ENCODE measurements around the gene TET1. TPM values are rescaled to one million over a fixed set of nuclear protein-coding genes. Genes with fewer than 3 reads are reported as not detected.
"Not testable (repeated sequence)": the region's sequence is repeated elsewhere in the genome, so short reads cannot be mapped to it uniquely, and the experiment has no call there.

Gene TET1
- total RNA-seq, 1 experiment from 2014 or later = 3.0 TPM

DNA sequence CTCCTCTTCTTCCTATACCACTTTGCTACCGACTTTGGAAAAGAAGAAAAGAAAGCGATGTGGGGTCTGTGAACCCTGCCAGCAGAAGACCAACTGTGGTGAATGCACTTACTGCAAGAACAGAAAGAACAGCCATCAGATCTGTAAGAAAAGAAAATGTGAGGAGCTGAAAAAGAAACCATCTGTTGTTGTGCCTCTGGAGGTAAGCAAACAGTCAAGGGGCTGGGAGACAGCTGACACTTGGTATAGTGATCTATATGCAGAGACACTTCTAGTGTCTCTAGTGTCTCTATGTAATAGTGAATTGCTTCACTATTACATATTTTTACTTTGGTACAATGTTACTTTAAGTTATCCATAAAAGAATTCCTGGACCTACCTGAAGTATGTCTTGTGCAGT is 13.9 kb downstream of the TET1 start:
- intact Hi-C loops (cut with micrococcal nuclease) = no loop called here
- H3K27ac ChIP-seq (ENCODE audit: low read length) = no peak overlapping the region
- no peaks in the 10 kb centered on the region for H3F3A ChIP-seq (ENCODE audit: low read length, unreplicated experiment)
- no peaks in the 10 kb centered on the region for H4K20me1 ChIP-seq (ENCODE audit: low read length)
- no peaks in the 10 kb centered on the region for H3K9me3 ChIP-seq (ENCODE audit: low read length)
- no peak overlapping the region for H3K9ac ChIP-seq (ENCODE audit: low read length)
- no peaks in the 10 kb centered on the region for H3K36me3 ChIP-seq (ENCODE audit: low read depth, low read length)
- BruUV-seq (replicated peaks) = no TSS peak
- no peak overlapping the region for H2AFZ ChIP-seq (ENCODE audit: low read length)
- no peaks in the 10 kb centered on the region for H3K4me1 ChIP-seq (ENCODE audit: insufficient read depth, low read length)
- TF ChIP-seq EZH2phosphoT487 (IDR thresholded peaks at IDR 0.05; ENCODE audit: borderline replicate concordance, low read length) (no peak), EZH2 (IDR thresholded peaks at IDR 0.05; ENCODE audit: low read length, unreplicated experiment) (no peak)
- TF ChIP-seq, protein P1, sequence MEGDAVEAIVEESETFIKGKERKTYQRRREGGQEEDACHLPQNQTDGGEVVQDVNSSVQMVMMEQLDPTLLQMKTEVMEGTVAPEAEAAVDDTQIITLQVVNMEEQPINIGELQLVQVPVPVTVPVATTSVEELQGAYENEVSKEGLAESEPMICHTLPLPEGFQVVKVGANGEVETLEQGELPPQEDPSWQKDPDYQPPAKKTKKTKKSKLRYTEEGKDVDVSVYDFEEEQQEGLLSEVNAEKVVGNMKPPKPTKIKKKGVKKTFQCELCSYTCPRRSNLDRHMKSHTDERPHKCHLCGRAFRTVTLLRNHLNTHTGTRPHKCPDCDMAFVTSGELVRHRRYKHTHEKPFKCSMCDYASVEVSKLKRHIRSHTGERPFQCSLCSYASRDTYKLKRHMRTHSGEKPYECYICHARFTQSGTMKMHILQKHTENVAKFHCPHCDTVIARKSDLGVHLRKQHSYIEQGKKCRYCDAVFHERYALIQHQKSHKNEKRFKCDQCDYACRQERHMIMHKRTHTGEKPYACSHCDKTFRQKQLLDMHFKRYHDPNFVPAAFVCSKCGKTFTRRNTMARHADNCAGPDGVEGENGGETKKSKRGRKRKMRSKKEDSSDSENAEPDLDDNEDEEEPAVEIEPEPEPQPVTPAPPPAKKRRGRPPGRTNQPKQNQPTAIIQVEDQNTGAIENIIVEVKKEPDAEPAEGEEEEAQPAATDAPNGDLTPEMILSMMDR (conservative IDR thresholded peaks at IDR 0.05; ENCODE audit: low read depth, low read length) = no peak
- POLR2A ChIA-PET (ENCODE audit: unreplicated experiment) = no interaction called here
- DNase-seq (no peak), ATAC-seq (no peak)
- no peak overlapping the region for H3K4me2 ChIP-seq (ENCODE audit: low read length)
- no peaks in the 10 kb centered on the region for H3K79me2 ChIP-seq (ENCODE audit: low read length)
- no peaks in the 10 kb centered on the region for H3K9me2 ChIP-seq (replicated peaks; ENCODE audit: low read length)
- H3K4me3 ChIP-seq (ENCODE audit: low read length) = no peak overlapping the region
- CTCF ChIA-PET = no interaction called here
- H3K27me3 ChIP-seq (ENCODE audit: low read length) = no peaks in the 10 kb centered on the region

DNA sequence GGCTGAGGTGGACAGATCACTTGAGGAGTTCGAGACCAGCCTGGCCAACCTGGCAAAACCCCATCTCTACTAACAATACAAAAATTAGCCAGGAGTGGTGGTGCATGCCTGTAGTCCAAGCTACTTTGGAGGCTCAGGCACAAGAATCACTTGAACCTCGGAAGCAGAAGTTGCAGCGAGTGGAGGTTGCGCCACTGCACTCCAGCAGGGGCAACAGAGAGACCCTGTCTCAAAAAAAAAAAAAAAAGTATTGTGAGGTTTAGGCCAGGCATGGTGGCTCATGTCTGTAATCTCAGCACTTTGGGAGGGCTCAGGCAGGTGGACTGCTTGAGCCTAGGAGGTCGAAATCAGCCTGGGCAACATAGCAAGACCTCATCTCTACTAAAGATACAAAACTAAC is 16.0 kb downstream of the TET1 start:
- BruUV-seq (replicated peaks) = no TSS peak
- Histone ChIP-seq H3K4me2 (ENCODE audit: low read length) (no peak overlapping the region), H3K9me2 (replicated peaks; ENCODE audit: low read length) (no peaks in the 10 kb centered on the region), H3K36me3 (ENCODE audit: low read depth, low read length) (no peaks in the 10 kb centered on the region), H3K27me3 (ENCODE audit: low read length) (no peaks in the 10 kb centered on the region), H3K79me2 (ENCODE audit: low read length) (no peaks in the 10 kb centered on the region), H3K27ac (ENCODE audit: low read length) (no peak overlapping the region), H4K20me1 (ENCODE audit: low read length) (no peaks in the 10 kb centered on the region), H3K4me1 (ENCODE audit: insufficient read depth, low read length) (no peaks in the 10 kb centered on the region), H3K9me3 (ENCODE audit: low read length) (no peaks in the 10 kb centered on the region), H3K9ac (ENCODE audit: low read length) (no peak overlapping the region), H3F3A (ENCODE audit: low read length, unreplicated experiment) (no peaks in the 10 kb centered on the region), H2AFZ (ENCODE audit: low read length) (no peak overlapping the region), H3K4me3 (ENCODE audit: low read length) (no peak overlapping the region)
- intact Hi-C loops (cut with micrococcal nuclease) = no loop called here
- ATAC-seq (no peak), DNase-seq (no peak)
- POLR2A ChIA-PET (ENCODE audit: unreplicated experiment) = no interaction called here
- CTCF ChIA-PET = no interaction called here
- TF ChIP-seq EZH2 (IDR thresholded peaks at IDR 0.05; ENCODE audit: low read length, unreplicated experiment) = no peak
- TF ChIP-seq, protein P1 (conservative IDR thresholded peaks at IDR 0.05; ENCODE audit: low read depth, low read length) = no peak
- no peak for TF ChIP-seq EZH2phosphoT487 (IDR thresholded peaks at IDR 0.05; ENCODE audit: borderline replicate concordance, low read length)

DNA sequence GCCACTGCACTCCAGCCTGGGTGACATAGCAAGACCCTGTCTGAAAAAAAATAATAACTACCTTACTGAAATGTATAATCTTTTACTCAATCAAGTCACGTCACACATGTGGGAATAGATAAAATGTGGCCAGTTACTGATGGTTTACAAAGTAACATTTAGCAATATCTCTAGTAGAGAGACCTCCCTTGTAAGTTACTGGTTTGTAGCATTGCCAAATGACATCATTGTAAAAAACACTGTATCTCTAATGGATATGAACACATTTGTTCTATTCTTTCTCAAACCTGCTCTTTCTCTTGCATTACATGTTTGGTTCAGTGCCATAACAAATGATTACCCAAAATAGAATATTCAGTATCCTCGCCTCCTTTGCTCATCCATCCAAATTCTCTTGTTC is 18.8 kb downstream of the TET1 start:
- Histone ChIP-seq H3K9ac (ENCODE audit: low read length) (no peak overlapping the region), H3K27ac (ENCODE audit: low read length) (no peak overlapping the region), H4K20me1 (ENCODE audit: low read length) (no peaks in the 10 kb centered on the region), H3K27me3 (ENCODE audit: low read length) (no peaks in the 10 kb centered on the region), H3K36me3 (ENCODE audit: low read depth, low read length) (no peaks in the 10 kb centered on the region), H2AFZ (ENCODE audit: low read length) (no peak overlapping the region), H3K79me2 (ENCODE audit: low read length) (no peaks in the 10 kb centered on the region), H3K4me1 (ENCODE audit: insufficient read depth, low read length) (no peaks in the 10 kb centered on the region), H3K9me3 (ENCODE audit: low read length) (no peaks in the 10 kb centered on the region), H3F3A (ENCODE audit: low read length, unreplicated experiment) (no peaks in the 10 kb centered on the region), H3K4me2 (ENCODE audit: low read length) (no peak overlapping the region), H3K9me2 (replicated peaks; ENCODE audit: low read length) (no peaks in the 10 kb centered on the region), H3K4me3 (ENCODE audit: low read length) (no peak overlapping the region)
- ATAC-seq (no peak), DNase-seq (no peak)
- TF ChIP-seq EZH2phosphoT487 (IDR thresholded peaks at IDR 0.05; ENCODE audit: borderline replicate concordance, low read length) (no peak), EZH2 (IDR thresholded peaks at IDR 0.05; ENCODE audit: low read length, unreplicated experiment) (no peak)
- TF ChIP-seq, protein P1 (conservative IDR thresholded peaks at IDR 0.05; ENCODE audit: low read depth, low read length) = no peak
- BruUV-seq (replicated peaks) = no TSS peak
- ChIA-PET POLR2A (ENCODE audit: unreplicated experiment) (no interaction called here), CTCF (no interaction called here)
- intact Hi-C loops (cut with micrococcal nuclease) = no loop called here

DNA sequence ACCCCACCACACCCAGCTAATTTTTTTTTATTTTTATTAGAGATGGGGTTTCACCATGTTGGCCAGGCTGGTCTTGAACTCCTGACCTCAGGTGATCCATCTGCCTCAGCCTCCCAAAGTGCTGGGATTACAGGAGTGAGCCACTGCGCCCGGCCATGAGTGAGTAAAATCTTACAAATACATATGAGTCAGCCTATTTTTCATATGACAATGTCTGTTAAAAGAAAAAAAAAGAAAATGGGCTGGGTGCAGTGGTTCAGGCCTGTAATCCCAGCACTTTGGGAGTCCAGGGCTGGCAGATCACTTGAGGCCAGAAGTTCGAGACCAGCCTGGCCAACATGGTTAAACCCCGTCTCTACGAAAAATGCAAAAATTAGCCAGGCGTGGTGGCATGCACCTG is 24.1 kb downstream of the TET1 start:
- H3F3A ChIP-seq (ENCODE audit: low read length, unreplicated experiment); H3K27me3 ChIP-seq (ENCODE audit: low read length); H2AFZ ChIP-seq (ENCODE audit: low read length); CTCF ChIA-PET; H3K36me3 ChIP-seq (ENCODE audit: low read depth, low read length); H3K9me2 ChIP-seq (replicated peaks; ENCODE audit: low read length); DNase-seq; BruUV-seq (replicated peaks); ATAC-seq; H3K4me2 ChIP-seq (ENCODE audit: low read length); H3K27ac ChIP-seq (ENCODE audit: low read length); H3K9ac ChIP-seq (ENCODE audit: low read length); intact Hi-C loops (cut with micrococcal nuclease); H3K9me3 ChIP-seq (ENCODE audit: low read length); H3K79me2 ChIP-seq (ENCODE audit: low read length); H3K4me1 ChIP-seq (ENCODE audit: insufficient read depth, low read length); H3K4me3 ChIP-seq (ENCODE audit: low read length); POLR2A ChIA-PET (ENCODE audit: unreplicated experiment); H4K20me1 ChIP-seq (ENCODE audit: low read length): not testable (repeated sequence)
